ENCODE data around the gene PCK1. TPM values are rescaled to one million over a fixed set of nuclear protein-coding genes. Genes with fewer than 3 reads are reported as not detected.

PCK1 gene
- total and polyA plus RNA-seq, 8 donors: 0.12 to 311 (median 0.67) TPM

- H3K27me3 ChIP-seq: no peaks in the 10 kb centered on the region
- no peak overlapping the region for H3K27ac ChIP-seq
- no peak for TF ChIP-seq CTCF (IDR thresholded peaks at IDR 0.05)
- TF ChIP-seq EP300 (IDR thresholded peaks at IDR 0.05): no peak
- no peak for TF ChIP-seq POLR2AphosphoS5 (IDR thresholded peaks at IDR 0.05)
- no peak for TF ChIP-seq POLR2A (IDR thresholded peaks at IDR 0.05)
- intact Hi-C loops (cut with DNase I; ENCODE audit: low total_unique reads): no loop called here
- no peaks in the 10 kb centered on the region for H3K9me3 ChIP-seq
- no peaks in the 10 kb centered on the region for H3K4me1 ChIP-seq
- DNase-seq: no peak
- no peak overlapping the region for H3K4me3 ChIP-seq
- H3K36me3 ChIP-seq: no peaks in the 10 kb centered on the region
- 82 to 86% (median 85%) methylated on average over 12 of the region's 12 CpGs for WGBS, 5 donors
Observed at GRCh38 chr20:57545927-57546662, 14.8 kb upstream of the PCK1 start.

GRCh38 chr20:57546956-57547649 is 13.8 kb upstream of the PCK1 start:
- Histone ChIP-seq H3K9me3 (no peaks in the 10 kb centered on the region), H3K4me1 (no peaks in the 10 kb centered on the region), H3K4me3 (no peak overlapping the region), H3K36me3 (no peaks in the 10 kb centered on the region), H3K27ac (no peak overlapping the region), H3K27me3 (peaks cover 0 to 3% (median 0%) of the 10 kb centered on the region in 3 donors)
- WGBS, 5 donors: 58 to 73% (median 72%) methylated on average over 8 of the region's 8 CpGs
- intact Hi-C loops (cut with DNase I; ENCODE audit: low total_unique reads): no loop called here
- no peak for DNase-seq
- TF ChIP-seq POLR2AphosphoS5 (IDR thresholded peaks at IDR 0.05) (no peak), POLR2A (IDR thresholded peaks at IDR 0.05) (no peak), EP300 (IDR thresholded peaks at IDR 0.05) (no peak), CTCF (IDR thresholded peaks at IDR 0.05) (no peak)

GRCh38 chr20:57548177-57549058 is 12.5 kb upstream of the PCK1 start:
- Histone ChIP-seq H3K9me3 (no peaks in the 10 kb centered on the region), H3K27me3 (peaks cover 0 to 3% (median 0%) of the 10 kb centered on the region in 3 donors), H3K4me1 (no peaks in the 10 kb centered on the region), H3K36me3 (no peaks in the 10 kb centered on the region), H3K27ac (no peak overlapping the region), H3K4me3 (no peak overlapping the region)
- intact Hi-C loops (cut with DNase I; ENCODE audit: low total_unique reads): no loop called here
- WGBS, 5 donors: 76 to 80% (median 79%) methylated on average over 21 of the region's 21 CpGs
- DNase-seq: peak in 1 of 2 donors; percentile 53
- TF ChIP-seq CTCF (IDR thresholded peaks at IDR 0.05) (no peak), EP300 (IDR thresholded peaks at IDR 0.05) (no peak), POLR2A (IDR thresholded peaks at IDR 0.05) (no peak), POLR2AphosphoS5 (IDR thresholded peaks at IDR 0.05) (no peak)

GRCh38 chr20:57552471-57552870 is 8.4 kb upstream of the PCK1 start:
- TF ChIP-seq POLR2AphosphoS5 (IDR thresholded peaks at IDR 0.05) (no peak), POLR2A (IDR thresholded peaks at IDR 0.05) (no peak), CTCF (IDR thresholded peaks at IDR 0.05) (no peak)
- Histone ChIP-seq H3K36me3 (no peaks in the 10 kb centered on the region), H3K27me3 (peaks cover 0 to 13% (median 10%) of the 10 kb centered on the region in 3 donors), H3K9me3 (no peaks in the 10 kb centered on the region), H3K27ac (no peak overlapping the region), H3K4me1 (no peaks in the 10 kb centered on the region), H3K4me3 (no peak overlapping the region)
- intact Hi-C loops (cut with DNase I; ENCODE audit: low total_unique reads): no loop called here
- 88 to 95% (median 92%) methylated on average over 6 of the region's 6 CpGs for WGBS, 5 donors
- no peak for DNase-seq

Data from stomach (tissue), 9 donors.